ENCODE data around the gene SMAP1.
A peak's percentile ranks its signal among the peaks of the same experiment; 100 is the strongest.

The SMAP1 gene

GRCh38 chr6:70667711-70668498, at the start of gene SMAP1:
Gene SMAP1 (plus strand): TSS chr6:70667883. CDS start chr6:70668024, 141 bp downstream.
- TF ChIP-seq CTCF (conservative IDR thresholded peaks at IDR 0.05; ENCODE audit: low read length), result no peak

GRCh38 chr6:70620746-70621145, 46.9 kb upstream of the SMAP1 start:
- no peak overlapping the region for H3K4me3 ChIP-seq (ENCODE audit: low read length)
- TF ChIP-seq CTCF (conservative IDR thresholded peaks at IDR 0.05; ENCODE audit: low read length), result no peak
- no peak for DNase-seq (ENCODE audit: low read depth)

More at GRCh38 chr6:70667711-70668498, at the start of gene SMAP1:
- H3K4me3 ChIP-seq (ENCODE audit: low read length), result peak within 1 kb of the TSS; percentile 92
- DNase-seq (ENCODE audit: low read depth), result peak; percentile 89

GRCh38 chr6:70622461-70622860, 45.2 kb upstream of the SMAP1 start:
- no peak overlapping the region for H3K4me3 ChIP-seq (ENCODE audit: low read length)
- TF ChIP-seq CTCF (conservative IDR thresholded peaks at IDR 0.05; ENCODE audit: low read length), result no peak
- DNase-seq (ENCODE audit: low read depth), result no peak

GRCh38 chr6:70625436-70625835, 42.2 kb upstream of the SMAP1 start:
- DNase-seq (ENCODE audit: low read depth), result no peak
- no peak overlapping the region for H3K4me3 ChIP-seq (ENCODE audit: low read length)
- no peak for TF ChIP-seq CTCF (conservative IDR thresholded peaks at IDR 0.05; ENCODE audit: low read length)

GRCh38 chr6:70627500-70628254, 40.0 kb upstream of the SMAP1 start:
- H3K4me3 ChIP-seq (ENCODE audit: low read length), result no peak overlapping the region
- no peak for TF ChIP-seq CTCF (conservative IDR thresholded peaks at IDR 0.05; ENCODE audit: low read length)
- no peak for DNase-seq (ENCODE audit: low read depth)

- no peak for TF ChIP-seq CTCF (conservative IDR thresholded peaks at IDR 0.05; ENCODE audit: low read length)
- DNase-seq (ENCODE audit: low read depth), result no peak
These were observed 37.8 kb upstream of the SMAP1 start for GRCh38 chr6:70629929-70630328.

More at GRCh38 chr6:70629929-70630328, 37.8 kb upstream of the SMAP1 start:
- no peak overlapping the region for H3K4me3 ChIP-seq (ENCODE audit: low read length)
